Measurements from ENCODE around the gene FYN.

The FYN gene

GRCh38 chr6:111766201-111766857 is 106.9 kb downstream of the FYN start:
- no peak for DNase-seq

GRCh38 chr6:111765763-111766162 is 107.5 kb downstream of the FYN start:
- no peak for DNase-seq

- peak; percentile 55 for DNase-seq
Observed at GRCh38 chr6:111764238-111765175, 108.7 kb downstream of the FYN start.

GRCh38 chr6:111763381-111763780 is 109.9 kb downstream of the FYN start:
- DNase-seq = no peak

- DNase-seq = peak; percentile 26
Observed at GRCh38 chr6:111761783-111762312, 111.4 kb downstream of the FYN start.

- no peak for DNase-seq
Observed at GRCh38 chr6:111761212-111761611, 112.0 kb downstream of the FYN start.

- peak; percentile 36 for DNase-seq
Observed at GRCh38 chr6:111759836-111760785, 113.1 kb downstream of the FYN start.

- DNase-seq = peak; percentile 23
Observed at GRCh38 chr6:111759331-111759835, 113.9 kb downstream of the FYN start.

GRCh38 chr6:111758608-111759329 is 114.5 kb downstream of the FYN start:
- DNase-seq = peak; percentile 27

- no peak for DNase-seq
Observed at GRCh38 chr6:111757342-111757741, 115.9 kb downstream of the FYN start.

- DNase-seq = no peak
Observed at GRCh38 chr6:111754423-111754822, 118.8 kb downstream of the FYN start.

GRCh38 chr6:111753573-111753972 is 119.7 kb downstream of the FYN start:
- no peak for DNase-seq

- DNase-seq = no peak
Observed at GRCh38 chr6:111752476-111752875, 120.8 kb downstream of the FYN start.

- peak; percentile 59 for DNase-seq
Observed at GRCh38 chr6:111750753-111751673, 122.2 kb downstream of the FYN start.

GRCh38 chr6:111750153-111750552 is 123.1 kb downstream of the FYN start:
- no peak for DNase-seq

- DNase-seq = no peak
Observed at GRCh38 chr6:111748231-111748647, 125.0 kb downstream of the FYN start.

- no peak for DNase-seq
Observed at GRCh38 chr6:111747829-111748228, 125.4 kb downstream of the FYN start.

GRCh38 chr6:111747396-111747795 is 125.9 kb downstream of the FYN start:
- DNase-seq = no peak

GRCh38 chr6:111746983-111747382 is 126.3 kb downstream of the FYN start:
- no peak for DNase-seq

GRCh38 chr6:111745636-111746035 is 127.6 kb downstream of the FYN start:
- no peak for DNase-seq

GRCh38 chr6:111745186-111745585 is 128.1 kb downstream of the FYN start:
- no peak for DNase-seq

Data from activated gamma-delta T cell treated with Interleukin-2 at 50 U/mL for 16 hours (primary cell).